GM19023 (cell line): ENCODE results near the gene EGFR.
A peak's percentile ranks its signal among the peaks of the same experiment; 100 is the strongest.

Experiments
- ATAC-seq: cut with Tn5 transposase; IDR thresholded peaks from one replicate; pipeline ENCODE4 v1.9.1; 2021; ENCODE audit warnings: mild to moderate bottlenecking, moderate library complexity; ENCODE audit not compliant: unreplicated experiment

Gene EGFR

GRCh38 chr7:55121249-55121648 lies 102.4 kb downstream of the EGFR start:
- no peak for ATAC-seq

GRCh38 chr7:55122263-55122662 lies 103.4 kb downstream of the EGFR start:
- ATAC-seq: no peak

- ATAC-seq: no peak
Measured at GRCh38 chr7:55124989-55125875, 106.4 kb downstream of the EGFR start.

- ATAC-seq: no peak
Measured at GRCh38 chr7:55127135-55127551, 108.3 kb downstream of the EGFR start.

GRCh38 chr7:55127622-55128081 lies 108.8 kb downstream of the EGFR start:
- ATAC-seq: no peak

- no peak for ATAC-seq
Measured at GRCh38 chr7:55128693-55129394, 110.0 kb downstream of the EGFR start.

GRCh38 chr7:55129541-55130394 lies 111.0 kb downstream of the EGFR start:
- no peak for ATAC-seq

- peak; percentile 47 for ATAC-seq
Measured at GRCh38 chr7:55130395-55131141, 111.8 kb downstream of the EGFR start.

GRCh38 chr7:55131142-55131929 lies 112.5 kb downstream of the EGFR start:
- ATAC-seq: no peak

GRCh38 chr7:55132550-55132889 lies 113.7 kb downstream of the EGFR start:
- no peak for ATAC-seq

GRCh38 chr7:55132890-55133551 lies 114.2 kb downstream of the EGFR start:
- no peak for ATAC-seq

- ATAC-seq: no peak
Measured at GRCh38 chr7:55133630-55134358, 115.0 kb downstream of the EGFR start.

GRCh38 chr7:55134359-55134725 lies 115.5 kb downstream of the EGFR start:
- no peak for ATAC-seq

GRCh38 chr7:55134786-55135185 lies 116.0 kb downstream of the EGFR start:
- ATAC-seq: no peak

- ATAC-seq: no peak
Measured at GRCh38 chr7:55135462-55135861, 116.6 kb downstream of the EGFR start.

GRCh38 chr7:55138663-55139062 lies 119.8 kb downstream of the EGFR start:
- no peak for ATAC-seq

- ATAC-seq: peak; percentile 95
Measured at GRCh38 chr7:55140221-55140940, 121.6 kb downstream of the EGFR start.

- peak; percentile 40 for ATAC-seq
Measured at GRCh38 chr7:55140941-55141278, 122.1 kb downstream of the EGFR start.
